ENCODE results near the gene TK1. TPM values are rescaled to one million over a fixed set of nuclear protein-coding genes. Genes with fewer than 3 reads are reported as not detected.

Gene TK1
- total and polyA plus RNA-seq, 11 donors, result 0.29 to 21.7 (median 1.2) TPM

- H3K4me1 ChIP-seq, result peaks cover 0 to 11% (median 2%) of the 10 kb centered on the region in 12 donors
- TF ChIP-seq CTCF (IDR thresholded peaks at IDR 0.05) (no peak), POLR2A (IDR thresholded peaks at IDR 0.05) (no peak)
- peaks cover 0 to 5% (median 0%) of the 10 kb centered on the region in 9 donors for H3K36me3 ChIP-seq
- H3K9me3 ChIP-seq, result no peaks in the 10 kb centered on the region
- ATAC-seq (no peak), DNase-seq (no peak)
- intact Hi-C loops (cut with DNase I), result no loop called here
- 68 to 82% (median 81%) methylated on average over 12 of the region's 12 CpGs for WGBS, 4 donors
- H3K27me3 ChIP-seq, result peaks cover 6 to 16% (median 10%) of the 10 kb centered on the region in 9 donors
- no peak overlapping the region for H3K4me3 ChIP-seq
- H3K27ac ChIP-seq, result no peak overlapping the region
Measured at GRCh38 chr17:78226055-78226758, 39.4 kb upstream of the TK1 start.

GRCh38 chr17:78225088-78225865 lies 38.4 kb upstream of the TK1 start:
- no peak for DNase-seq
- H3K36me3 ChIP-seq, result peaks cover 0 to 5% (median 0%) of the 10 kb centered on the region in 9 donors
- 95 to 97% (median 96%) methylated on average over 16 of the region's 16 CpGs for WGBS, 4 donors

GRCh38 chr17:78224231-78225087 lies 37.6 kb upstream of the TK1 start:
- Histone ChIP-seq H3K4me1 (peaks cover 0 to 11% (median 2%) of the 10 kb centered on the region in 12 donors), H3K9me3 (no peaks in the 10 kb centered on the region), H3K4me3 (no peak overlapping the region), H3K36me3 (peaks cover 0 to 5% (median 0%) of the 10 kb centered on the region in 9 donors), H3K27ac (peak overlapping the region in 1 of 12 donors; percentile 57), H3K27me3 (no peaks in the 10 kb centered on the region)
- TF ChIP-seq CTCF (IDR thresholded peaks at IDR 0.05) (no peak), POLR2A (IDR thresholded peaks at IDR 0.05) (no peak)
- no peak for DNase-seq
- 84 to 89% (median 86%) methylated on average over 27 of the region's 27 CpGs for WGBS, 4 donors
- intact Hi-C loops (cut with DNase I), result no loop called here
- ATAC-seq, result no peak

More at GRCh38 chr17:78225088-78225865, 38.4 kb upstream of the TK1 start:
- intact Hi-C loops (cut with DNase I), result no loop called here
- Histone ChIP-seq H3K4me3 (no peak overlapping the region), H3K9me3 (no peaks in the 10 kb centered on the region), H3K27ac (no peak overlapping the region), H3K27me3 (peaks cover 0 to 7% (median 1%) of the 10 kb centered on the region in 9 donors), H3K4me1 (peaks cover 0 to 11% (median 2%) of the 10 kb centered on the region in 12 donors)
- no peak for ATAC-seq
- TF ChIP-seq POLR2A (IDR thresholded peaks at IDR 0.05), result no peak
- no peak for TF ChIP-seq CTCF (IDR thresholded peaks at IDR 0.05)

Data from heart left ventricle (tissue), 16 donors.